ENCODE results near the gene MAP9. TPM values are rescaled to one million over a fixed set of nuclear protein-coding genes. Genes with fewer than 3 reads are reported as not detected.
A peak's percentile ranks its signal among the peaks of the same experiment; 100 is the strongest.
"Not testable (repeated sequence)": the region's sequence is repeated elsewhere in the genome, so short reads cannot be mapped to it uniquely, and the experiment has no call there.

MAP9 gene
- polyA plus RNA-seq, result 32.9 and 36.0 TPM in 2 replicates
- polyA minus RNA-seq, result 105 and 116 TPM in 2 replicates

GRCh38 chr4:155376387-155377268 lies at the start of gene MAP9:
MAP9 (minus strand) TSS chr4:155376965; CDS start chr4:155375850, 1,115 bp downstream.
- TF ChIP-seq TAF1 (IDR thresholded peaks at IDR 0.05; ENCODE audit: low read depth), result peak; percentile 69
- TF ChIP-seq RAD21 (conservative IDR thresholded peaks at IDR 0.05), result no peak
- TF ChIP-seq EZH2 (IDR thresholded peaks at IDR 0.05; ENCODE audit: borderline replicate concordance, insufficient read depth, low read length, poor library complexity, severe bottlenecking), result no peak
- peak; percentile 51 for TF ChIP-seq SMC3 (conservative IDR thresholded peaks at IDR 0.05; ENCODE audit: poor library complexity)
- peak; percentile 90 for TF ChIP-seq MXI1 (conservative IDR thresholded peaks at IDR 0.05; ENCODE audit: poor library complexity, severe bottlenecking)
- peak; percentile 93 for TF ChIP-seq POLR2AphosphoS5 (IDR thresholded peaks at IDR 0.05)
- TF ChIP-seq, protein P1, sequence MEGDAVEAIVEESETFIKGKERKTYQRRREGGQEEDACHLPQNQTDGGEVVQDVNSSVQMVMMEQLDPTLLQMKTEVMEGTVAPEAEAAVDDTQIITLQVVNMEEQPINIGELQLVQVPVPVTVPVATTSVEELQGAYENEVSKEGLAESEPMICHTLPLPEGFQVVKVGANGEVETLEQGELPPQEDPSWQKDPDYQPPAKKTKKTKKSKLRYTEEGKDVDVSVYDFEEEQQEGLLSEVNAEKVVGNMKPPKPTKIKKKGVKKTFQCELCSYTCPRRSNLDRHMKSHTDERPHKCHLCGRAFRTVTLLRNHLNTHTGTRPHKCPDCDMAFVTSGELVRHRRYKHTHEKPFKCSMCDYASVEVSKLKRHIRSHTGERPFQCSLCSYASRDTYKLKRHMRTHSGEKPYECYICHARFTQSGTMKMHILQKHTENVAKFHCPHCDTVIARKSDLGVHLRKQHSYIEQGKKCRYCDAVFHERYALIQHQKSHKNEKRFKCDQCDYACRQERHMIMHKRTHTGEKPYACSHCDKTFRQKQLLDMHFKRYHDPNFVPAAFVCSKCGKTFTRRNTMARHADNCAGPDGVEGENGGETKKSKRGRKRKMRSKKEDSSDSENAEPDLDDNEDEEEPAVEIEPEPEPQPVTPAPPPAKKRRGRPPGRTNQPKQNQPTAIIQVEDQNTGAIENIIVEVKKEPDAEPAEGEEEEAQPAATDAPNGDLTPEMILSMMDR (IDR thresholded peaks at IDR 0.05; ENCODE audit: poor library complexity, severe bottlenecking), result no peak
- peak; percentile 84 for TF ChIP-seq EP300 (conservative IDR thresholded peaks at IDR 0.05; ENCODE audit: poor library complexity, severe bottlenecking)
- TF ChIP-seq, protein P2, sequence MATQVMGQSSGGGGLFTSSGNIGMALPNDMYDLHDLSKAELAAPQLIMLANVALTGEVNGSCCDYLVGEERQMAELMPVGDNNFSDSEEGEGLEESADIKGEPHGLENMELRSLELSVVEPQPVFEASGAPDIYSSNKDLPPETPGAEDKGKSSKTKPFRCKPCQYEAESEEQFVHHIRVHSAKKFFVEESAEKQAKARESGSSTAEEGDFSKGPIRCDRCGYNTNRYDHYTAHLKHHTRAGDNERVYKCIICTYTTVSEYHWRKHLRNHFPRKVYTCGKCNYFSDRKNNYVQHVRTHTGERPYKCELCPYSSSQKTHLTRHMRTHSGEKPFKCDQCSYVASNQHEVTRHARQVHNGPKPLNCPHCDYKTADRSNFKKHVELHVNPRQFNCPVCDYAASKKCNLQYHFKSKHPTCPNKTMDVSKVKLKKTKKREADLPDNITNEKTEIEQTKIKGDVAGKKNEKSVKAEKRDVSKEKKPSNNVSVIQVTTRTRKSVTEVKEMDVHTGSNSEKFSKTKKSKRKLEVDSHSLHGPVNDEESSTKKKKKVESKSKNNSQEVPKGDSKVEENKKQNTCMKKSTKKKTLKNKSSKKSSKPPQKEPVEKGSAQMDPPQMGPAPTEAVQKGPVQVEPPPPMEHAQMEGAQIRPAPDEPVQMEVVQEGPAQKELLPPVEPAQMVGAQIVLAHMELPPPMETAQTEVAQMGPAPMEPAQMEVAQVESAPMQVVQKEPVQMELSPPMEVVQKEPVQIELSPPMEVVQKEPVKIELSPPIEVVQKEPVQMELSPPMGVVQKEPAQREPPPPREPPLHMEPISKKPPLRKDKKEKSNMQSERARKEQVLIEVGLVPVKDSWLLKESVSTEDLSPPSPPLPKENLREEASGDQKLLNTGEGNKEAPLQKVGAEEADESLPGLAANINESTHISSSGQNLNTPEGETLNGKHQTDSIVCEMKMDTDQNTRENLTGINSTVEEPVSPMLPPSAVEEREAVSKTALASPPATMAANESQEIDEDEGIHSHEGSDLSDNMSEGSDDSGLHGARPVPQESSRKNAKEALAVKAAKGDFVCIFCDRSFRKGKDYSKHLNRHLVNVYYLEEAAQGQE (IDR thresholded peaks at IDR 0.05; ENCODE audit: borderline replicate concordance), result peak; percentile 63
- no peaks in the 10 kb centered on the region for H3K36me3 ChIP-seq (ENCODE audit: insufficient read depth, low read length)
- H3K4me3 ChIP-seq (ENCODE audit: low read length), result peak within 1 kb of the TSS; percentile 86
- H3K4me2 ChIP-seq (ENCODE audit: low read length), result peak within 1 kb of the TSS; percentile 97
- H3K9me2 ChIP-seq (ENCODE audit: insufficient read depth, low read length), result no peaks in the 10 kb centered on the region
- no peaks in the 10 kb centered on the region for H3K27me3 ChIP-seq (ENCODE audit: insufficient read depth, low read depth, low read length)
- H2AFZ ChIP-seq (ENCODE audit: low read depth, low read length), result peak within 1 kb of the TSS; percentile 57
- no peaks in the 10 kb centered on the region for H3K9me3 ChIP-seq (ENCODE audit: low read length)
- no peaks in the 10 kb centered on the region for H4K20me1 ChIP-seq (ENCODE audit: insufficient read depth)
- peak within 1 kb of the TSS; percentile 88 for H3K27ac ChIP-seq (ENCODE audit: low read length)
- peak within 1 kb of the TSS; percentile 87 for H3K9ac ChIP-seq (ENCODE audit: low read length)
- peaks cover 4% of the 10 kb centered on the region for H3F3A ChIP-seq (ENCODE audit: insufficient read depth, low read length, poor library complexity, severe bottlenecking)
- H3K79me2 ChIP-seq (replicated peaks; ENCODE audit: insufficient read depth, low read length), result peaks cover 20% of the 10 kb centered on the region

DNA sequence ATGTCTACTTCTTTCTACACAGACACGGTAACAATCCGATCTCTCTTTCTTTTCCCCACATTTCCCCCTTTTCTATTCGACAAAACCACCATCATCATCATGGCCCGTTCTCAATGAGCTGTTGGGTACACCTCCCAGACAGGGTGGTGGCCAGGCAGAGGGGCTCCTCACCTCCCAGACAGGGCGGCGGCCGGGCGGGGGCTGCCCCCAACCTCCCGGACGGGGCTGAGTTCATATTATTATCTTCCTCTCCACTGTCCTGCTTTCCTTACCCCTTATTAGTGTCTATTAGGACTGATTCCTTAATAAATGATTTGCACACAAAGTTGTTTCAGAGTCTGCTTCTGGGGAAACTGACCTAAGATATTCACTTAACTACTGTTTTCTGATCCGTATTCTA lies 48.0 kb upstream of the MAP9 start:
- H3K36me3 ChIP-seq (ENCODE audit: insufficient read depth, low read length); H3K27me3 ChIP-seq (ENCODE audit: insufficient read depth, low read depth, low read length); H3K9me3 ChIP-seq (ENCODE audit: low read length); H2AFZ ChIP-seq (ENCODE audit: low read depth, low read length); H3F3A ChIP-seq (ENCODE audit: insufficient read depth, low read length, poor library complexity, severe bottlenecking); H3K4me3 ChIP-seq (ENCODE audit: low read length); H3K9me2 ChIP-seq (ENCODE audit: insufficient read depth, low read length); H3K9ac ChIP-seq (ENCODE audit: low read length); H3K27ac ChIP-seq (ENCODE audit: low read length); H4K20me1 ChIP-seq (ENCODE audit: insufficient read depth); H3K4me2 ChIP-seq (ENCODE audit: low read length); H3K79me2 ChIP-seq (replicated peaks; ENCODE audit: insufficient read depth, low read length): not testable (repeated sequence)
